IMR-90 (cell line): Measurements from ENCODE around the gene ITGA4.

ENCODE experiments used
- CTCF ChIP-seq: conservative IDR thresholded peaks from 2 replicates; pipeline ENCODE4 v1.5.1; 2012; ENCODE audit warnings: mild to moderate bottlenecking, low read depth, low read length, improper control_type of control experiment
- FOS ChIP-seq: fragments of 150-350 bp; IDR thresholded peaks from 2 replicates; pipeline ENCODE4 v1.6.1; 2016; ENCODE audit warnings: low read depth, low read length
- MAFK ChIP-seq: IDR thresholded peaks from 2 replicates; pipeline ENCODE4 v1.6.1; 2012; ENCODE audit warnings: low read depth, low read length, improper control_type of control experiment
- MAZ ChIP-seq: IDR thresholded peaks from 2 replicates; pipeline ENCODE4 v1.6.1; 2012; ENCODE audit warnings: low read depth, mild to moderate bottlenecking, low read length, improper control_type of control experiment, moderate library complexity, borderline replicate concordance
- POLR2A ChIP-seq: IDR thresholded peaks from 2 replicates; pipeline ENCODE4 v1.6.1; 2012; ENCODE audit warnings: mild to moderate bottlenecking, low read depth, low read length
- RFX5 ChIP-seq: IDR thresholded peaks from 2 replicates; pipeline ENCODE4 v1.8.0; 2012; ENCODE audit warnings: low read depth, mild to moderate bottlenecking, low read length, moderate library complexity

GRCh38 chr2:181454686-181455450 is 2.3 kb upstream of the ITGA4 start:
- TF ChIP-seq CTCF = no peak
- TF ChIP-seq MAFK = no peak
- no peak for TF ChIP-seq FOS
- TF ChIP-seq MAZ = no peak
- no peak for TF ChIP-seq RFX5
- TF ChIP-seq POLR2A = no peak
